HCT116 (cell line): ENCODE measurements around the gene MYOF. TPM values are rescaled to one million over a fixed set of nuclear protein-coding genes. Genes with fewer than 3 reads are reported as not detected.

Experiments
- ATAC-seq: fragments of 200-7000 bp; cut with Tn5 transposase; 2 replicates; pipeline ENCODE4 v1.9.1; 2020; ENCODE audit warnings: mild to moderate bottlenecking, moderate library complexity
- BruUV-seq: library from RNA; stranded (reverse); fragments of 400-500 nt; replicated peaks from 2 replicates; lab custom pipeline; 2021; lab: Mats Ljungman, UMichigan
- CTCF ChIA-PET: fragments of 300-600 bp; sonication (Branson Sonifier 250); formaldehyde crosslinking; loops from one replicate; lab custom pipeline; 2021; ENCODE audit warnings: antibody characterized with exemption; lab: Charles Lee
- POLR2A ChIA-PET: fragments of 300-600, 350-600 bp; sonication (Branson Sonifier 250); formaldehyde crosslinking; loops from one replicate; lab custom pipeline; 2021; ENCODE audit warnings: antibody characterized with exemption; lab: Charles Lee
- RAD21 ChIA-PET, 2 experiments: fragments of 300-600 bp; sonication (Branson Sonifier 250); formaldehyde crosslinking; loops; one replicate each; lab custom pipeline; 2023; ENCODE audit warnings: low total read pairs in 2 of 2; ENCODE audit not compliant: uncharacterized antibody in 2 of 2, unreplicated experiment in 2 of 2, low non-redundant PET in 1 of 2; lab: Charles Lee
- DNase-seq: peaks from one replicate; pipeline ENCODE4 v3.0.0-alpha.2; 2010; ENCODE audit warnings: low read depth, low spot score
- H2AFZ ChIP-seq: fragments of 200-600 bp; shearing (Covaris generic), sonication (generic); 2 replicates; pipeline ENCODE4 v1.6.1; 2017; ENCODE audit warnings: low read depth, mixed run types, mixed read lengths, antibody characterized with exemption, low read length; ENCODE audit not compliant: poor library complexity, severe bottlenecking
- H3K27ac ChIP-seq: 2 replicates; pipeline ENCODE4 v1.5.1; 2012; ENCODE audit warnings: low read depth, low read length
- H3K27me3 ChIP-seq: fragments of 200-600 bp; sonication (generic); 2 replicates; pipeline ENCODE4 v1.6.1; 2016; ENCODE audit warnings: mixed run types, low read length, mixed read lengths; ENCODE audit not compliant: insufficient read depth
- H3K36me3 ChIP-seq, 2 experiments: fragments of 200-500 bp in 1 of 2; fragments of 200-600 bp in 1 of 2; sonication (Bioruptor generic) in 1 of 2; sonication (generic) in 1 of 2; 2 replicates each; pipeline versions ENCODE4 v1.5.1 to v1.6.1; 2014 to 2016; ENCODE audit warnings: low read length in 2 of 2, inconsistent platforms in 1 of 2, mixed read lengths in 1 of 2, mixed run types in 1 of 2; ENCODE audit not compliant: insufficient read depth in 2 of 2, control insufficient read depth in 1 of 2
- H3K4me1 ChIP-seq, 2 experiments: fragments of 200-600 bp in 1 of 2; sonication (generic) in 1 of 2; 2 replicates each; pipeline versions ENCODE4 v1.5.1 to v1.6.1; 2012 to 2017; ENCODE audit warnings: low read length in 2 of 2, inconsistent platforms in 1 of 2, mild to moderate bottlenecking in 1 of 2, mixed read lengths in 1 of 2, mixed run types in 1 of 2, moderate library complexity in 1 of 2; ENCODE audit not compliant: insufficient read depth in 2 of 2, control insufficient read depth in 1 of 2
- H3K4me2 ChIP-seq: fragments of 200-600 bp; sonication (generic); 2 replicates; pipeline ENCODE4 v1.6.1; 2017; ENCODE audit warnings: mixed run types, low read length, mixed read lengths
- H3K4me3 ChIP-seq, 2 experiments: fragments of 200-600 bp in 1 of 2; sonication (generic) in 1 of 2; replicated peaks in 1 of 2; 2 replicates each; pipeline ENCODE4 v1.5.1; 2011 to 2016; ENCODE audit warnings: low read length in 2 of 2, control low read depth in 1 of 2, low read depth in 1 of 2, mild to moderate bottlenecking in 1 of 2, mixed read lengths in 1 of 2, mixed run types in 1 of 2
- H3K79me2 ChIP-seq: fragments of 200-600 bp; sonication (generic); 2 replicates; pipeline ENCODE4 v1.6.1; 2017; ENCODE audit warnings: mild to moderate bottlenecking, mixed run types, low read length, moderate library complexity, mixed read lengths; ENCODE audit not compliant: insufficient read depth
- H3K9ac ChIP-seq: fragments of 200-600 bp; sonication (generic); 2 replicates; pipeline ENCODE4 v1.6.1; 2016; ENCODE audit warnings: low read length, mixed read lengths
- H3K9me2 ChIP-seq: fragments of 200-600 bp; sonication (generic), shearing (Covaris generic); 2 replicates; pipeline ENCODE4 v1.6.1; 2017; ENCODE audit warnings: mixed run types, mild to moderate bottlenecking, moderate library complexity; ENCODE audit not compliant: insufficient read depth
- H3K9me3 ChIP-seq, 2 experiments: fragments of 200-500 bp in 1 of 2; fragments of 200-600 bp in 1 of 2; sonication (Bioruptor generic) in 1 of 2; sonication (generic) in 1 of 2; 2 replicates each; pipeline ENCODE4 v1.6.1; 2014 to 2017; ENCODE audit warnings: low read length in 2 of 2, mixed read lengths in 2 of 2, inconsistent platforms in 1 of 2, low read depth in 1 of 2, mild to moderate bottlenecking in 1 of 2, mixed run types in 1 of 2, moderate library complexity in 1 of 2; ENCODE audit not compliant: control insufficient read depth in 1 of 2, insufficient read depth in 1 of 2
- H4K20me1 ChIP-seq: fragments of 200-600 bp; sonication (generic), shearing (Covaris generic); 2 replicates; pipeline ENCODE4 v1.6.1; 2017; ENCODE audit warnings: mixed run types, mild to moderate bottlenecking, moderate library complexity; ENCODE audit not compliant: insufficient read depth
- ATF3 ChIP-seq: IDR thresholded peaks from 2 replicates; pipeline ENCODE4 v1.6.1; 2012
- ELF1 ChIP-seq: IDR thresholded peaks from 2 replicates; pipeline ENCODE4 v1.6.1; 2012; ENCODE audit warnings: low read depth, borderline replicate concordance
- FOSL1 ChIP-seq: IDR thresholded peaks from 2 replicates; pipeline ENCODE4 v1.6.1; 2012; ENCODE audit warnings: low read depth
- SP1 ChIP-seq: IDR thresholded peaks from 2 replicates; pipeline ENCODE4 v1.6.1; 2012; ENCODE audit warnings: low read depth
- SRF ChIP-seq: IDR thresholded peaks from 2 replicates; pipeline ENCODE4 v1.6.1; 2012; ENCODE audit warnings: low read depth
- TCF7L2 ChIP-seq: IDR thresholded peaks from 2 replicates; pipeline ENCODE4 v1.7.0; 2011; ENCODE audit warnings: borderline replicate concordance, inconsistent platforms; ENCODE audit not compliant: insufficient read depth, insufficient read length; ENCODE audit errors: extremely low read depth
- intact Hi-C: fragments of 100-400 bp; cut with micrococcal nuclease; formaldehyde crosslinking; loops from 2 replicates; pipeline ENCODE4 v1.10.0; 2022
- total RNA-seq: library from RNA; stranded (reverse); gene quantifications from one replicate; pipeline ENCODE4 v1.2.1, GENCODE V29; 2021; ENCODE audit not compliant: unreplicated experiment
- TF ChIP-seq, protein P1 (sequence below): IDR thresholded peaks from 2 replicates; pipeline ENCODE4 v1.6.1; 2012; ENCODE audit warnings: low read depth

Gene MYOF
- total RNA-seq, 1 experiment from 2014 or later = 250 TPM

DNA sequence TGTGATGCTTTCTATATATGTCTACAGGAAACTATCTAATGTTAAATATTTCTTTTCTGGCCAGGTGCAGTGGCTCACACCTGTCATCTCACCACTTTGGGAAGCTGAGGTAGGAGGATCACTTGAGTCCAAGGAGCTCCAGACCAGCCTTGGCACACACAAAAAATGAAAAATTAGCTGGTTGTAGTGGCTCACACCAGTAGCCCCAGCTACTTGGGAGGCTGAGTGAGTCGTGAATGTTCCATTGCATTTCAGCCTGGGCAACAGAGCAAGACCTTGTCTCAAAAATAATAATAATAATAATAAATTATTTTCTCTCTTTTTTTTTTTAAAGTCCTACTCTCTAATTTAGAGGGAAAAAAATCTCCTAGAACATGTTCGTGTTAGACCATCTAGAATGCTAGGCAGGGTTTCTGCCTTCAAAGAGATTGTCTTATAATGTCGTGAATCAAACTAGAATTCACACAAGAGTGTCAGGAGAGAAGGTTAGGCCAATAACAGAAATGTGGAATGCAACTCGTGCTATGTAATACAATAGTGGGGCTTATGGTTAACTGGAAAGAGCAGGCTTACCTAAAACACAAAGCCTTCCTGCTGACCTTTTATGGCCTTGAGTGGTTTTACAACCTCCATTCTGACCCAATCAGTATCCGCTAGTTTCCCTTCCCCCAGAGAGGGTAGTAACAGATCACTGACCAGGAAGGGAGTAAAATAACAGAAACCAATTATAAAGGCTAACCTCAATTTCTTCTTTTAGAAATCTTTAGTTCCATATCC lies 46.3 kb downstream of the MYOF start:
- Histone ChIP-seq H3K79me2 (peaks cover 99% of the 10 kb centered on the region), H3K4me2 (peak overlapping the region; percentile 73), H2AFZ (no peak overlapping the region), H3K27ac (peak overlapping the region; percentile 100), H3K4me1 (peaks cover 86 to 92% of the 10 kb centered on the region in 2 experiments), H3K9ac (peak overlapping the region; percentile 76), H3K4me3 (peak overlapping the region in 1 of 2 experiments; percentile 35; a peak in 1 of 4 replicates), H4K20me1 (no peaks in the 10 kb centered on the region), H3K9me2 (no peaks in the 10 kb centered on the region), H3K36me3 (peaks cover under 1 to 22% of the 10 kb centered on the region in 2 experiments; a peak in 2 of 4 replicates), H3K27me3 (no peaks in the 10 kb centered on the region), H3K9me3 (no peaks in the 10 kb centered on the region)
- DNase-seq = no peak
- BruUV-seq = no TSS peak
- ChIA-PET POLR2A (interaction anchor here (0.9 to 2.9 kb wide), 4 partner anchors 9 to 47 kb away, joined by 3 to 15 read pairs (median 10); partner anchors contain the start of gene MYOF), RAD21 (no interaction called here), CTCF (no interaction called here)
- ATAC-seq = no peak
- intact Hi-C loops = no loop called here
- no peak for TF ChIP-seq ELF1
- peak; percentile 88 for TF ChIP-seq SRF
- TF ChIP-seq ATF3 = no peak
- TF ChIP-seq TCF7L2 = no peak
- no peak for TF ChIP-seq FOSL1
- TF ChIP-seq, protein P1, sequence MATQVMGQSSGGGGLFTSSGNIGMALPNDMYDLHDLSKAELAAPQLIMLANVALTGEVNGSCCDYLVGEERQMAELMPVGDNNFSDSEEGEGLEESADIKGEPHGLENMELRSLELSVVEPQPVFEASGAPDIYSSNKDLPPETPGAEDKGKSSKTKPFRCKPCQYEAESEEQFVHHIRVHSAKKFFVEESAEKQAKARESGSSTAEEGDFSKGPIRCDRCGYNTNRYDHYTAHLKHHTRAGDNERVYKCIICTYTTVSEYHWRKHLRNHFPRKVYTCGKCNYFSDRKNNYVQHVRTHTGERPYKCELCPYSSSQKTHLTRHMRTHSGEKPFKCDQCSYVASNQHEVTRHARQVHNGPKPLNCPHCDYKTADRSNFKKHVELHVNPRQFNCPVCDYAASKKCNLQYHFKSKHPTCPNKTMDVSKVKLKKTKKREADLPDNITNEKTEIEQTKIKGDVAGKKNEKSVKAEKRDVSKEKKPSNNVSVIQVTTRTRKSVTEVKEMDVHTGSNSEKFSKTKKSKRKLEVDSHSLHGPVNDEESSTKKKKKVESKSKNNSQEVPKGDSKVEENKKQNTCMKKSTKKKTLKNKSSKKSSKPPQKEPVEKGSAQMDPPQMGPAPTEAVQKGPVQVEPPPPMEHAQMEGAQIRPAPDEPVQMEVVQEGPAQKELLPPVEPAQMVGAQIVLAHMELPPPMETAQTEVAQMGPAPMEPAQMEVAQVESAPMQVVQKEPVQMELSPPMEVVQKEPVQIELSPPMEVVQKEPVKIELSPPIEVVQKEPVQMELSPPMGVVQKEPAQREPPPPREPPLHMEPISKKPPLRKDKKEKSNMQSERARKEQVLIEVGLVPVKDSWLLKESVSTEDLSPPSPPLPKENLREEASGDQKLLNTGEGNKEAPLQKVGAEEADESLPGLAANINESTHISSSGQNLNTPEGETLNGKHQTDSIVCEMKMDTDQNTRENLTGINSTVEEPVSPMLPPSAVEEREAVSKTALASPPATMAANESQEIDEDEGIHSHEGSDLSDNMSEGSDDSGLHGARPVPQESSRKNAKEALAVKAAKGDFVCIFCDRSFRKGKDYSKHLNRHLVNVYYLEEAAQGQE = no peak
- TF ChIP-seq SP1 = peak; percentile 21; the same call in 1 of the 2 replicates
